Keratinocyte (primary cell): Measurements from ENCODE around the gene TAS2R38. TPM values are rescaled to one million over a fixed set of nuclear protein-coding genes. Genes with fewer than 3 reads are reported as not detected.

Experiments used
- DNase-seq: peaks from one replicate; pipeline ENCODE4 v3.0.0-alpha.2; 2011; ENCODE audit warnings: low read depth, missing footprints, low spot score
- FAIRE-seq: peaks from 2 replicates; lab custom pipeline; 2011; peaks lifted over from hg19 to GRCh38; lab: Jason Lieb, UNC
- H2AFZ ChIP-seq: 2 replicates; pipeline ENCODE4 v1.6.0; 2012; ENCODE audit warnings: low read length, control low read depth, inconsistent platforms; ENCODE audit not compliant: control insufficient read depth
- H3K27ac ChIP-seq: 2 replicates; pipeline ENCODE4 v1.5.1; 2011; ENCODE audit warnings: low read length; ENCODE audit not compliant: control insufficient read depth, insufficient read depth
- H3K27me3 ChIP-seq: 3 replicates; pipeline ENCODE4 v1.6.0; 2011; ENCODE audit warnings: low read length; ENCODE audit not compliant: control insufficient read depth, insufficient read depth; ENCODE audit errors: extremely low read depth
- H3K36me3 ChIP-seq, 2 experiments: 2 replicates in 1 of 2; 3 replicates in 1 of 2; pipeline ENCODE4 v1.5.1; 2011; ENCODE audit warnings: low read length in 2 of 2, mild to moderate bottlenecking in 1 of 2; ENCODE audit not compliant: control insufficient read depth in 2 of 2, insufficient read depth in 2 of 2; ENCODE audit errors: extremely low read depth in 1 of 2
- H3K4me1 ChIP-seq: 3 replicates; pipeline ENCODE4 v1.5.1; 2011; ENCODE audit warnings: low read length; ENCODE audit not compliant: control insufficient read depth, insufficient read depth; ENCODE audit errors: extremely low read depth
- H3K4me2 ChIP-seq: 3 replicates; pipeline ENCODE4 v1.6.0; 2011; ENCODE audit warnings: low read depth, low read length; ENCODE audit not compliant: control insufficient read depth, insufficient read depth; ENCODE audit errors: extremely low read depth
- H3K4me3 ChIP-seq, 3 experiments: fragments of 200-600 bp in 1 of 3; sonication (generic) in 1 of 3; 2 replicates in 2 of 3; 3 replicates in 1 of 3; pipeline ENCODE4 v1.5.1; 2011 to 2016; ENCODE audit warnings: low read length in 3 of 3, mild to moderate bottlenecking in 3 of 3, control low read depth in 2 of 3, inconsistent platforms in 1 of 3, low read depth in 1 of 3, mixed read lengths in 1 of 3, mixed run types in 1 of 3, moderate library complexity in 1 of 3; ENCODE audit not compliant: control insufficient read depth in 2 of 3, insufficient read depth in 2 of 3; ENCODE audit errors: extremely low read depth in 1 of 3
- H3K79me2 ChIP-seq: 2 replicates; pipeline ENCODE4 v1.6.0; 2012; ENCODE audit warnings: low read length; ENCODE audit not compliant: control insufficient read depth, insufficient read depth
- H3K9ac ChIP-seq: 3 replicates; pipeline ENCODE4 v1.6.0; 2011; ENCODE audit warnings: low read length; ENCODE audit not compliant: control insufficient read depth, insufficient read depth; ENCODE audit errors: extremely low read depth
- H3K9me1 ChIP-seq: 3 replicates; pipeline ENCODE4 v1.6.0; 2011; ENCODE audit warnings: low read length; ENCODE audit not compliant: control insufficient read depth, insufficient read depth; ENCODE audit errors: extremely low read depth
- H3K9me3 ChIP-seq: 2 replicates; pipeline ENCODE4 v1.5.1; 2012; ENCODE audit warnings: low read depth, low read length; ENCODE audit not compliant: control insufficient read depth
- H4K20me1 ChIP-seq: 3 replicates; pipeline ENCODE4 v1.6.0; 2011; ENCODE audit warnings: low read length; ENCODE audit not compliant: control insufficient read depth, insufficient read depth; ENCODE audit errors: extremely low read depth
- EZH2 ChIP-seq: IDR thresholded peaks from one replicate; pipeline ENCODE4 v1.6.1; 2012; ENCODE audit warnings: inconsistent platforms, mild to moderate bottlenecking, low read length, moderate library complexity
- dilution Hi-C: fragments of 300-500 bp; cut with MboI; formaldehyde crosslinking; loops from one replicate; pipeline ENCODE4 v1.7.0; 2020; ENCODE audit warnings: low sequenced_read_pairs; ENCODE audit not compliant: extremely low pct_ligation_motif_present
- polyA plus RNA-seq, 5 experiments: library from polyadenylated mRNA; depleted of rRNA in 3 of 5; stranded (reverse) in 3 of 5; stranded (forward) in 1 of 5; unstranded in 1 of 5; fragments of >200 nt; gene quantifications; 1 replicate in 1 of 5; 2 replicates in 3 of 5; 3 replicates in 1 of 5; pipeline versions ENCODE4 v1.2.1 to v1.2.3, GENCODE V29; 2011 to 2012; ENCODE audit warnings: missing spikeins in 2 of 5, low read depth in 1 of 5, low replicate concordance in 1 of 5
- TF ChIP-seq, protein P1 (sequence below), 3 experiments: IDR thresholded peaks in 1 of 3; conservative IDR thresholded peaks in 1 of 3; optimal IDR thresholded peaks in 1 of 3; 2 replicates in 2 of 3; 3 replicates in 1 of 3; pipeline versions ENCODE3 to v1.5.1; 2011; ENCODE audit warnings: low read length in 3 of 3, mild to moderate bottlenecking in 3 of 3, moderate library complexity in 2 of 3, control low read depth in 1 of 3, inconsistent platforms in 1 of 3; ENCODE audit not compliant: insufficient read depth in 2 of 3; ENCODE audit errors: extremely low read depth in 1 of 3

The TAS2R38 gene
- polyA plus RNA-seq, 1 donor (not counting 4 experiments of a cell fraction or from before 2014, with no cell fraction given) = not detected

DNA sequence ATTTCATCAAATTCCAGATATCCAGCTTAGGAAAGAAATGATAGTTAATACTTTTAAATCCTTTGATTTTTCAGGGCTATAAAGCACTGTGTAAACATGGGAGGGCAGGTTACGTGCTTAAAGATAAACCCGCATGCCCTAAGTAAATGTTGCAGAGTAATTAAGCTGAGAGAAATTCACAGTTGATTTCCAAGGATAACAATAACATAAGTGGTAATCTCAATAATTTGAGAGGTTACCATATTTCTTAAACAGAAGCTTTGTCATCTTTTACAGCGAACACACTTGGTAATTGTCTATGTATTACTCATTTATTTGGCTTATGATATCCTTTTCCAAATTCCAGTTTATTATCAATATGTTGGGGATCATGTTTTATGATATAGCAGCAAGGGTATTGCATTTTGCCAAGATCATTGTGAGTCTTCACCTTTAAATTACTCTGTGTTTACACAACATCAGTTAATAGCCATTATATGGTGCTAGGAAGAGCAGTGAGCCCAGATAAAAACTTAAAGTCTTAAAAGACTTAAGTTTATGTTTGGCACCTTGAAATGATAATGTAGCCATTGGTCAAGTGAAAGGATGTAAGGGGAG lies 37.5 kb upstream of the TAS2R38 start:
- no peaks in the 10 kb centered on the region for H3K79me2 ChIP-seq
- no peaks in the 10 kb centered on the region for H3K36me3 ChIP-seq
- no peaks in the 10 kb centered on the region for H3K27me3 ChIP-seq
- H3K9me1 ChIP-seq = no peaks in the 10 kb centered on the region
- no peak overlapping the region for H3K27ac ChIP-seq
- FAIRE-seq (no peak), DNase-seq (no peak)
- dilution Hi-C loops = no loop called here
- no peaks in the 10 kb centered on the region for H3K9me3 ChIP-seq
- TF ChIP-seq, protein P1, sequence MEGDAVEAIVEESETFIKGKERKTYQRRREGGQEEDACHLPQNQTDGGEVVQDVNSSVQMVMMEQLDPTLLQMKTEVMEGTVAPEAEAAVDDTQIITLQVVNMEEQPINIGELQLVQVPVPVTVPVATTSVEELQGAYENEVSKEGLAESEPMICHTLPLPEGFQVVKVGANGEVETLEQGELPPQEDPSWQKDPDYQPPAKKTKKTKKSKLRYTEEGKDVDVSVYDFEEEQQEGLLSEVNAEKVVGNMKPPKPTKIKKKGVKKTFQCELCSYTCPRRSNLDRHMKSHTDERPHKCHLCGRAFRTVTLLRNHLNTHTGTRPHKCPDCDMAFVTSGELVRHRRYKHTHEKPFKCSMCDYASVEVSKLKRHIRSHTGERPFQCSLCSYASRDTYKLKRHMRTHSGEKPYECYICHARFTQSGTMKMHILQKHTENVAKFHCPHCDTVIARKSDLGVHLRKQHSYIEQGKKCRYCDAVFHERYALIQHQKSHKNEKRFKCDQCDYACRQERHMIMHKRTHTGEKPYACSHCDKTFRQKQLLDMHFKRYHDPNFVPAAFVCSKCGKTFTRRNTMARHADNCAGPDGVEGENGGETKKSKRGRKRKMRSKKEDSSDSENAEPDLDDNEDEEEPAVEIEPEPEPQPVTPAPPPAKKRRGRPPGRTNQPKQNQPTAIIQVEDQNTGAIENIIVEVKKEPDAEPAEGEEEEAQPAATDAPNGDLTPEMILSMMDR (optimal IDR thresholded peaks at IDR 0.05 in 1 of 3, IDR thresholded peaks at IDR 0.05 in 1 of 3, conservative IDR thresholded peaks at IDR 0.05 in 1 of 3; ENCODE audit: extremely low read depth in 1 of 3, insufficient read depth in 2 of 3, low read length in 3 of 3) = no peak
- TF ChIP-seq EZH2 = no peak
- no peak overlapping the region for H2AFZ ChIP-seq
- peaks cover 19% of the 10 kb centered on the region for H3K4me1 ChIP-seq
- no peak overlapping the region for H3K4me3 ChIP-seq
- no peaks in the 10 kb centered on the region for H4K20me1 ChIP-seq
- H3K9ac ChIP-seq = no peak overlapping the region
- H3K4me2 ChIP-seq = no peak overlapping the region

DNA sequence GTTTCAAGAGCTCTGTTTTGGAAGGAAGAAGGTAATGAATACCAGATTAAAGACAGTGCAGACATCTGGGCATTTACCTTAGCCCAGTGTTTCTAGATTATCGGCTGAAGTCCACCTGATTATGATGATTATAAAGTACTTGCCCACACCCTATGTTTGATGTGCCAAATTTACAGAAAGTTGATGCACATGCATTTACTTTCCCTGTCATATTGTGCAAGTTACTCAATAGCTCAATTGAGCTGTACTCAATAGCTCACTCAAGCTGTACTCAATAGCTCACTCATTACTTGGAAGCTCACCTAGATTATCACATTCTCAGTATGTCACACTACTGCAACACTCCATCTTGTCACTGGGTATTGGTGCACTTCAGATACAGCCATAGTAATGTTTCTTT lies 35.6 kb upstream of the TAS2R38 start:
- FAIRE-seq (no peak), DNase-seq (no peak)
- peaks cover 19% of the 10 kb centered on the region for H3K4me1 ChIP-seq
- no peaks in the 10 kb centered on the region for H3K79me2 ChIP-seq
- H3K27ac ChIP-seq = no peak overlapping the region
- H3K27me3 ChIP-seq = no peaks in the 10 kb centered on the region
- dilution Hi-C loops = no loop called here
- no peak overlapping the region for H3K4me2 ChIP-seq
- no peak overlapping the region for H3K4me3 ChIP-seq
- no peaks in the 10 kb centered on the region for H3K9me1 ChIP-seq
- H2AFZ ChIP-seq = no peak overlapping the region
- H3K36me3 ChIP-seq = no peaks in the 10 kb centered on the region
- H4K20me1 ChIP-seq = no peaks in the 10 kb centered on the region
- H3K9ac ChIP-seq = no peak overlapping the region
- no peaks in the 10 kb centered on the region for H3K9me3 ChIP-seq
- TF ChIP-seq, protein P1 (optimal IDR thresholded peaks at IDR 0.05 in 1 of 3, IDR thresholded peaks at IDR 0.05 in 1 of 3, conservative IDR thresholded peaks at IDR 0.05 in 1 of 3; ENCODE audit: extremely low read depth in 1 of 3, insufficient read depth in 2 of 3, low read length in 3 of 3) = no peak
- no peak for TF ChIP-seq EZH2
